ENCODE results near the gene DOCK3. TPM values are rescaled to one million over a fixed set of nuclear protein-coding genes. Genes with fewer than 3 reads are reported as not detected.
A peak's percentile ranks its signal among the peaks of the same experiment; 100 is the strongest.

DOCK3 gene
- total RNA-seq, 1 experiment from 2014 or later: 8.3 TPM

- H3K27me3 ChIP-seq (ENCODE audit: insufficient read depth, low read length): no peaks in the 10 kb centered on the region
- H3K14ac ChIP-seq (ENCODE audit: insufficient read depth, low read length): no peak overlapping the region
- H3K79me2 ChIP-seq (ENCODE audit: insufficient read depth, low read length): no peaks in the 10 kb centered on the region
- H4K8ac ChIP-seq (replicated peaks; ENCODE audit: insufficient read length, low read depth, low read length): no peak overlapping the region
- H2BK120ac ChIP-seq (ENCODE audit: low read depth, low read length, poor library complexity, severe bottlenecking): no peak overlapping the region
- H3K4ac ChIP-seq (ENCODE audit: low read depth, low read length): no peak overlapping the region
- no peaks in the 10 kb centered on the region for H3K23me2 ChIP-seq (ENCODE audit: insufficient read length, low read depth, low read length, poor library complexity, severe bottlenecking)
- no peak overlapping the region for H2AK5ac ChIP-seq (ENCODE audit: insufficient read length, low read length)
- no peak overlapping the region for H2BK12ac ChIP-seq (ENCODE audit: insufficient read length, low read depth, low read length)
- no peak overlapping the region; a peak in 1 of 7 replicates for H3K27ac Mint-ChIP-seq
- H3T11ph ChIP-seq (ENCODE audit: low read length): no peak overlapping the region
- TF ChIP-seq CTCF (conservative IDR thresholded peaks at IDR 0.05): peak; percentile 71
- WGBS (ENCODE audit: extremely low coverage, insufficient read length, low lambda C conversion rate): no CpG with 5 or more reads among the region's 2 CpGs
- no peak overlapping the region for H3K27ac ChIP-seq (ENCODE audit: insufficient read length, low read depth, low read length)
- no peak overlapping the region for H3K4me2 ChIP-seq (ENCODE audit: insufficient read depth, insufficient read length, low read length)
- no peaks in the 10 kb centered on the region for H4K20me1 ChIP-seq (ENCODE audit: control insufficient read depth, insufficient read depth, insufficient read length)
- H3K27me3 Mint-ChIP-seq (ENCODE audit: low read depth): peaks cover 15% of the 10 kb centered on the region
- H2AFZ ChIP-seq (ENCODE audit: low read length): no peak overlapping the region
- no peaks in the 10 kb centered on the region for H3K9me3 Mint-ChIP-seq
- H3K9ac ChIP-seq (ENCODE audit: extremely low read depth, insufficient read length, low read length): no peak overlapping the region
- no peak overlapping the region for H2BK5ac ChIP-seq (ENCODE audit: insufficient read length, low read length)
- no peak overlapping the region for H4K91ac ChIP-seq (ENCODE audit: insufficient read length, low read depth, low read length)
- DNase-seq: peak; percentile 71
- no peaks in the 10 kb centered on the region for H3K9me3 ChIP-seq (ENCODE audit: control insufficient read depth, low read depth, low read length)
- peaks cover 0 to 2% (median under 1%) of the 10 kb centered on the region in 3 experiments; a peak in 2 of 7 replicates for H3K36me3 Mint-ChIP-seq (ENCODE audit: insufficient read depth in 1 of 3, low read depth in 3 of 3)
- no peak overlapping the region for H3K4me3 Mint-ChIP-seq
- H2BK20ac ChIP-seq (ENCODE audit: low read depth, low read length, poor library complexity, severe bottlenecking): no peak overlapping the region
- H3K23ac ChIP-seq (ENCODE audit: insufficient read length, low read depth, low read length): no peak overlapping the region
- no peak overlapping the region for H3K56ac ChIP-seq (ENCODE audit: insufficient read length, low read depth, low read length)
- H3K18ac ChIP-seq (ENCODE audit: insufficient read length, low read depth, low read length): no peak overlapping the region
- H2BK15ac ChIP-seq (ENCODE audit: low read depth, low read length): no peak overlapping the region
- no peak overlapping the region for H4K5ac ChIP-seq (ENCODE audit: insufficient read length, low read depth, low read length)
- no peaks in the 10 kb centered on the region for H3K79me1 ChIP-seq (ENCODE audit: insufficient read depth, low read depth, low read length, poor library complexity, severe bottlenecking)
- H3K4me1 Mint-ChIP-seq: peaks cover 23 to 30% of the 10 kb centered on the region in 2 experiments
- H3K4me1 ChIP-seq (ENCODE audit: insufficient read depth, low read length): peaks cover 5% of the 10 kb centered on the region; the same call in 1 of the 2 replicates
Measured at GRCh38 chr3:50652709-50653108, 22.0 kb upstream of the DOCK3 start.

All from H9 (cell line).